Measurements from ENCODE around the gene PPBP. TPM values are rescaled to one million over a fixed set of nuclear protein-coding genes. Genes with fewer than 3 reads are reported as not detected.

Gene PPBP
- not detected in 2 replicates for total RNA-seq

GRCh38 chr4:73988061-73988460 lies at the start of gene PPBP:
Gene PPBP (minus strand): TSS chr4:73988190. CDS start chr4:73988103, 87 bp downstream.

GRCh38 chr4:73998040-73999011 lies 10.3 kb upstream of the PPBP start, which contains the start of gene CXCL5:
Gene CXCL5 (minus strand): TSS chr4:73998677. CDS start chr4:73998581, 96 bp downstream.

Other genes with a start within 250 kb of the PPBP start
- gene CXCL8, start 247.6 kb downstream of the PPBP start, total RNA-seq = 0.58 and 6.3 TPM in 2 replicates
- 1.5 and 3.5 TPM in 2 replicates for gene CXCL6, start 151.5 kb downstream of the PPBP start, total RNA-seq
- 0.58 and 0.66 TPM in 2 replicates for gene PF4V1, start 134.9 kb downstream of the PPBP start, total RNA-seq
- 3.1 and 16.4 TPM in 2 replicates for gene CXCL1, start 118.8 kb downstream of the PPBP start, total RNA-seq
- 0.58 TPM in 1 of 2 replicates, not detected in the other for gene PF4, start 6.2 kb downstream of the PPBP start, total RNA-seq
- 0.73 and 0.83 TPM in 2 replicates for gene CXCL5, start 10.5 kb upstream of the PPBP start, total RNA-seq
- 1.5 and 10.6 TPM in 2 replicates for gene CXCL3, start 50.5 kb upstream of the PPBP start, total RNA-seq
- gene CXCL2, start 111.0 kb upstream of the PPBP start, total RNA-seq = 1.3 and 8.3 TPM in 2 replicates
- gene MTHFD2L, start 169.9 kb upstream of the PPBP start, total RNA-seq = 10.8 and 13.4 TPM in 2 replicates